NB4 (cell line): ENCODE data around the gene TSHZ2.

Source experiments
- CTCF ChIP-seq: IDR thresholded peaks from one replicate; pipeline ENCODE4 v1.5.1; 2012; ENCODE audit warnings: low read depth, low read length
- MAX ChIP-seq: IDR thresholded peaks from 2 replicates; pipeline ENCODE4 v1.6.1; 2011; ENCODE audit warnings: low read depth, low read length
- POLR2A ChIP-seq: IDR thresholded peaks from 2 replicates; pipeline ENCODE4 v1.6.1; 2011; ENCODE audit warnings: mild to moderate bottlenecking; ENCODE audit not compliant: insufficient read length; ENCODE audit errors: extremely low read depth

GRCh38 chr20:53448426-53448825 is 476.3 kb downstream of the TSHZ2 start:
- no peak for TF ChIP-seq CTCF
- TF ChIP-seq MAX = no peak
- no peak for TF ChIP-seq POLR2A
